HFFc6 (cell line): ENCODE results near the gene HMGA1. TPM values are rescaled to one million over a fixed set of nuclear protein-coding genes. Genes with fewer than 3 reads are reported as not detected.

Source experiments
- DNase-seq: peaks from one replicate; pipeline ENCODE4 v3.0.0-alpha.2; 2018
- H3K27ac Mint-ChIP-seq: 2 replicates; pipeline ENCODE4 v1.8.0; 2020; ENCODE audit warnings: mild to moderate bottlenecking, mixed read lengths
- H3K27me3 Mint-ChIP-seq: 2 replicates; pipeline ENCODE4 v1.8.0; 2021; ENCODE audit warnings: mild to moderate bottlenecking, moderate library complexity, mixed read lengths; ENCODE audit not compliant: insufficient read depth
- H3K36me3 Mint-ChIP-seq: 2 replicates; pipeline ENCODE4 v1.8.0; 2021; ENCODE audit warnings: low read depth, mixed read lengths
- H3K4me1 Mint-ChIP-seq: 2 replicates; pipeline ENCODE4 v1.8.0; 2020; ENCODE audit warnings: low read depth, mixed read lengths
- H3K4me3 Mint-ChIP-seq: 2 replicates; pipeline ENCODE4 v1.8.0; 2020; ENCODE audit warnings: mild to moderate bottlenecking, moderate library complexity, mixed read lengths
- H3K9me3 Mint-ChIP-seq: 2 replicates; pipeline ENCODE4 v1.8.0; 2020; ENCODE audit warnings: mild to moderate bottlenecking, mixed read lengths
- total RNA-seq, 6 experiments: library from RNA; stranded (reverse); fragmentation: NEBNext Ultra II Directional; extraction: Animal tissue kit (Norgen Biotek cat#: 25700); gene quantifications; 2 replicates in 1 of 6; 3 replicates in 5 of 6; pipeline ENCODE4 v1.2.3, GENCODE V29; 2021
- TF ChIP-seq, protein P1 (sequence below): fragments of 200-600 bp; sonication (generic); IDR thresholded peaks from 2 replicates; pipeline ENCODE4 v1.5.0; 2021; ENCODE audit warnings: antibody characterized with exemption, mild to moderate bottlenecking

The HMGA1 gene
- total RNA-seq, 6 experiments from 2014 or later = 687 to 1,047 (median 1,018) TPM

DNA sequence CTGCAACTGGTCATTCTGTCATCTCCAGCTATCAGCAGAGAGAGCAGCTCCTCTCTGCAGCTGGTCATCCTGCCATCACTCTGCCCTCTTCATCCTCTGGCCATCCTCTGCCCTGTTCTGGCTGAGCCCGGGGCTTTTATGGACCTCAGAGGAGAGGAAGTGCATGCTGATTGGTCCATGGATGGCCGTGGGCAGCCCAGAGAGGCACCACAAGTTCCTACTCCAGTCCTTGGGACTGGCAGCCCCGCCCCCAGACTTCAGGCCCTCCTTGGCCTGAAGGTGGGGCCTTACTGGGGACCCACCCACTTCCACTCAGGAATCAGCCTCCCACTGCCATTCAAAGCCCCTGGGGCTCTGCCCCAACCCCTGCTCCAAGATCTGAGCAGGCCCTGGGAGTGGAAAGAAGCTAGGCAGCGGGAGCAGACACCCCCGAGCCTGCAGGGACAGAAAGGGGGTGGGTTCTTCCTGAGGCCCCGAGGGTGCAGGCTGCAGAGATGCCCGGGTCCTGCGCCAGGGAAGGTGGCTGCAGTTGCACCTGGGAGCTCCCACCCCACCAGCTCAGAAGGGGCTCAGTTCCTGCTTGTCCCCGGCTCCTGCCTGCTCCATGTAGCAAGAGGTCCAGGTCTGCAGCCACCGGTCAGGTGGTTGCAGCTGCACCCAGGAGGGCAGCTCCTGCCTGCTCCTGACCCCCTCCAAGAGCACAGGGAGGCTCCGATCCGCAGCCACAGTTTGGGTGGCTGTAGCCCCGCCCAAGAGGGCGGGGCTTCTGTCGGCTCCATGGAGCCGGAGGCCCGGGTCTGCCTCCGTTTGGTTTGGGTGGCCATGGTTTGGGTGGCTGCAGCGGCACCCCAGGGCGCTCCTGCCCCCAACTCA, 34.1 kb upstream of the HMGA1 start:
- H3K36me3 Mint-ChIP-seq = peaks cover 5% of the 10 kb centered on the region; the same call in 1 of the 2 replicates
- no peak overlapping the region for H3K27ac Mint-ChIP-seq
- no peaks in the 10 kb centered on the region; the same call in 1 of the 2 replicates for H3K27me3 Mint-ChIP-seq
- no peak overlapping the region for H3K4me3 Mint-ChIP-seq
- H3K9me3 Mint-ChIP-seq = peaks cover 3% of the 10 kb centered on the region; the same call in 1 of the 2 replicates
- DNase-seq = no peak
- TF ChIP-seq, protein P1, sequence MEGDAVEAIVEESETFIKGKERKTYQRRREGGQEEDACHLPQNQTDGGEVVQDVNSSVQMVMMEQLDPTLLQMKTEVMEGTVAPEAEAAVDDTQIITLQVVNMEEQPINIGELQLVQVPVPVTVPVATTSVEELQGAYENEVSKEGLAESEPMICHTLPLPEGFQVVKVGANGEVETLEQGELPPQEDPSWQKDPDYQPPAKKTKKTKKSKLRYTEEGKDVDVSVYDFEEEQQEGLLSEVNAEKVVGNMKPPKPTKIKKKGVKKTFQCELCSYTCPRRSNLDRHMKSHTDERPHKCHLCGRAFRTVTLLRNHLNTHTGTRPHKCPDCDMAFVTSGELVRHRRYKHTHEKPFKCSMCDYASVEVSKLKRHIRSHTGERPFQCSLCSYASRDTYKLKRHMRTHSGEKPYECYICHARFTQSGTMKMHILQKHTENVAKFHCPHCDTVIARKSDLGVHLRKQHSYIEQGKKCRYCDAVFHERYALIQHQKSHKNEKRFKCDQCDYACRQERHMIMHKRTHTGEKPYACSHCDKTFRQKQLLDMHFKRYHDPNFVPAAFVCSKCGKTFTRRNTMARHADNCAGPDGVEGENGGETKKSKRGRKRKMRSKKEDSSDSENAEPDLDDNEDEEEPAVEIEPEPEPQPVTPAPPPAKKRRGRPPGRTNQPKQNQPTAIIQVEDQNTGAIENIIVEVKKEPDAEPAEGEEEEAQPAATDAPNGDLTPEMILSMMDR = no peak
- H3K4me1 Mint-ChIP-seq = peaks cover 18% of the 10 kb centered on the region

DNA sequence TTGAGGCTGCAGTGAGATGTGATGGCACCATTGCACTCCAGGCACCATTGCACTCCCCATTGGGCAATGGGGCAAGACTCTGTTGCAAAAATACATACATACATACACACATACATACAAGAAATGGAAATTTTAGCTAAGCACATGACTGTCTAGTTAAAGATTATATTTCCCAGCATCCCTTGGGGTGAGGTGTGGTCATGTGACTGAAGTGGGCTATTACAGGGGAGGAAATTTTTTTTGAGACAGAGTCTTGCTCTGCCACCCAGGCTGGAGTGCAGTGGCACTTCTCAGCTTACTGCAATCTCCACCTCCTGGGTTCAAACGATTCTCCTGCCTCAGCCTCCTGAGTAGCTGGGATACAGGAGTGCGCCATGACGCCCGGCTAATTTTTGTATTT, 32.0 kb upstream of the HMGA1 start:
- TF ChIP-seq, protein P1 = no peak
- Mint-ChIP-seq H3K9me3 (peaks cover 3% of the 10 kb centered on the region; the same call in 1 of the 2 replicates), H3K36me3 (peaks cover 5% of the 10 kb centered on the region; the same call in 1 of the 2 replicates), H3K27ac (no peak overlapping the region), H3K4me3 (no peak overlapping the region), H3K27me3 (no peaks in the 10 kb centered on the region; the same call in 1 of the 2 replicates), H3K4me1 (peaks cover 18% of the 10 kb centered on the region)
- no peak for DNase-seq

DNA sequence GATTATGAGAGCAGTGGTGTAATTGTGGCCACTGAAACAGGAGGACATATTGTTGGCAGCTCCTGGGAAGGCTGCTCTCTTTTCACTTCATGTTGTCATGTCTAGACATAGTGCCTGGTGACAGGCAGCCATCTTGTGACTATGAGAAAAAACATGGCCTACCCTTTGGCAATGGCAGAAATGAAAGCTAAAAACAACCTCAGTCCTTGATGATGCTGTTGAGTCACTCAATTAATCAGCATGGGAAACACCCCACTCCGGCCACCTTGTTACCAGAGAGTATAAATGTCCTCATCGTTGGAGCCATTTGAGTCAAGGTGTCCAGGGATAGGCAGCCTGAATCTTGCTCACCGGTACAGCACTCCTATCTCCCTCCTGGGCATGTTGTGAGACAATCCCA, 31.2 kb upstream of the HMGA1 start:
- H3K27ac Mint-ChIP-seq = no peak overlapping the region
- no peak for DNase-seq
- no peak overlapping the region for H3K4me3 Mint-ChIP-seq
- no peaks in the 10 kb centered on the region; the same call in 1 of the 2 replicates for H3K27me3 Mint-ChIP-seq
- H3K9me3 Mint-ChIP-seq = peaks cover 3% of the 10 kb centered on the region; the same call in 1 of the 2 replicates
- H3K4me1 Mint-ChIP-seq = peaks cover 15% of the 10 kb centered on the region
- H3K36me3 Mint-ChIP-seq = peaks cover 5% of the 10 kb centered on the region; the same call in 1 of the 2 replicates
- TF ChIP-seq, protein P1 = no peak

DNA sequence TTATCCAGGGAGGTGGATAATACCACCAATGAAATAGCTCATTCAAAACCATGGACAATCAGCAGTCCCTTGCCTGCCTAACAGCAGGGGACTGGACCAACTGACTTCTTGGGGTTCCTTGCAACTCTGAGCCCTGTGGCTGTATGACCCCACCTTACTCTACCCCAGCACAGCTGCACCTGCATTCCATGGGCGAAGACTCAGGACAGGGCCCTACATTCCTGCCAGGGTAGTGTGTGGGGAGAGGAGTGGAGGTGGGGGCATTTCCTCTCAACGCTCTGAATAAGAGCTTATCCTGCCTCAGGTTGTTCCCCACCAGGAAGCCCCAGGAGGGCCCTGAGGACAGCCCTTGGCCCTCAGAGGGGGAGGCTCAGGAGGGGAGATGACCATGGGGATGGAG, 30.8 kb upstream of the HMGA1 start:
- TF ChIP-seq, protein P1 = no peak
- Mint-ChIP-seq H3K27me3 (no peaks in the 10 kb centered on the region; the same call in 1 of the 2 replicates), H3K4me1 (peaks cover 11% of the 10 kb centered on the region), H3K9me3 (peaks cover 3% of the 10 kb centered on the region; the same call in 1 of the 2 replicates), H3K4me3 (no peak overlapping the region), H3K36me3 (peaks cover 5% of the 10 kb centered on the region; the same call in 1 of the 2 replicates), H3K27ac (no peak overlapping the region)
- DNase-seq = no peak

GRCh38 chr6:34206726-34207125, 29.9 kb upstream of the HMGA1 start:
- Mint-ChIP-seq H3K9me3 (peaks cover 3% of the 10 kb centered on the region; the same call in 1 of the 2 replicates), H3K27me3 (no peaks in the 10 kb centered on the region), H3K27ac (no peak overlapping the region), H3K4me1 (peaks cover 4% of the 10 kb centered on the region), H3K4me3 (no peak overlapping the region), H3K36me3 (peaks cover 3% of the 10 kb centered on the region; the same call in 1 of the 2 replicates)
- no peak for DNase-seq
- TF ChIP-seq, protein P1 = no peak
